Neural progenitor cell (in vitro differentiated cells): ENCODE measurements around the gene CHRNA5.

Source experiments
- CTCF ChIP-seq: fragments of 200-600 bp; sonication (generic); IDR thresholded peaks from 2 replicates; pipeline ENCODE4 v1.5.1; 2017; ENCODE audit warnings: antibody characterized with exemption, mild to moderate bottlenecking
- EZH2 ChIP-seq: fragments of 200-600 bp; sonication (generic); IDR thresholded peaks from 2 replicates; pipeline ENCODE4 v1.6.1; 2017; ENCODE audit warnings: antibody characterized with exemption, mild to moderate bottlenecking, moderate library complexity

- TF ChIP-seq CTCF (no peak), EZH2 (no peak)
Observed at GRCh38 chr15:78573416-78573815, 8.1 kb downstream of the CHRNA5 start.
